Measurements from ENCODE around the gene MAFG. TPM values are rescaled to one million over a fixed set of nuclear protein-coding genes. Genes with fewer than 3 reads are reported as not detected.

The MAFG gene
- total and polyA plus RNA-seq, 2 of the 13 experiments (the other 11 are each of a cell fraction or from before 2014, with no cell fraction given), result 14.5 to 20.0 TPM

DNA sequence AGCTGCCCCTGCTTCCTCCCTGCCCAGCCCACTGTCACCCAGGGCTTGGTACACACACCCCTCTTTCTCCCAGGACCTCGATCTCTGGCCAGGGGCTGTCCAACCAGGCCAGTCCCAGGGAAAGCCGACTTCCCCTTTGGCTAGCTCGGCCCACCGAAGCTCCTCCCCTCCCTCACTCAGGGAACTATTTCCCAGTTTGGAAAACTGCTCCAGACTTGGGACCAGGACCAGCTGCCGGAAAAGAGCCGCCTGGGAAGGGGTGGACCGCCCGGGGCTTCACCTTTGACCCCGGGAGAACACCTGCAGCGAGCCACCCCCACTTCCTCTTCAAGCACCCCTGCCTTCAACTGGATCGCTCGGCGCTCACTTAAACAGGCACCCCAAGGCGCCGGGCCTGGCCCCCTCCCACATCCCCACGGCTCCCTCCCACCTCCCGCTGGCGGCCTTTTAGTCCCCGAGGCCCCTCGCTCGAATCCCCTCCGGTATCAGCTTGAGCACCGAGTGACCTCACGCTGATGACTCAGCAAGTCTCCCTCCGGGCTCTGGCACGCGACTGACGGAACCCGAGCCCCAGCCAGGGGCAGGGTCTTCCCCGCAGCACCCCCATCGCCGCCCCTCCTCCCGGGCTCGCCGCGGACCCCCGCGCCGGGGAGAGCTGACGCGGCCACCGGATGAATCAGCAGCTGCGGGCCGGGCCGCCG, 934 bp downstream of the MAFG start (continued):
- TF ChIP-seq, protein P1, sequence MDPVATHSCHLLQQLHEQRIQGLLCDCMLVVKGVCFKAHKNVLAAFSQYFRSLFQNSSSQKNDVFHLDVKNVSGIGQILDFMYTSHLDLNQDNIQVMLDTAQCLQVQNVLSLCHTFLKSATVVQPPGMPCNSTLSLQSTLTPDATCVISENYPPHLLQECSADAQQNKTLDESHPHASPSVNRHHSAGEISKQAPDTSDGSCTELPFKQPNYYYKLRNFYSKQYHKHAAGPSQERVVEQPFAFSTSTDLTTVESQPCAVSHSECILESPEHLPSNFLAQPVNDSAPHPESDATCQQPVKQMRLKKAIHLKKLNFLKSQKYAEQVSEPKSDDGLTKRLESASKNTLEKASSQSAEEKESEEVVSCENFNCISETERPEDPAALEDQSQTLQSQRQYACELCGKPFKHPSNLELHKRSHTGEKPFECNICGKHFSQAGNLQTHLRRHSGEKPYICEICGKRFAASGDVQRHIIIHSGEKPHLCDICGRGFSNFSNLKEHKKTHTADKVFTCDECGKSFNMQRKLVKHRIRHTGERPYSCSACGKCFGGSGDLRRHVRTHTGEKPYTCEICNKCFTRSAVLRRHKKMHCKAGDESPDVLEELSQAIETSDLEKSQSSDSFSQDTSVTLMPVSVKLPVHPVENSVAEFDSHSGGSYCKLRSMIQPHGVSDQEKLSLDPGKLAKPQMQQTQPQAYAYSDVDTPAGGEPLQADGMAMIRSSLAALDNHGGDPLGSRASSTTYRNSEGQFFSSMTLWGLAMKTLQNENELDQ (CRISPR knock-in tag; IDR thresholded peaks at IDR 0.05; ENCODE audit: borderline replicate concordance), result no peak
- TF ChIP-seq RARG (CRISPR knock-in tag; IDR thresholded peaks at IDR 0.05; ENCODE audit: low read depth) (no peak), JUN (CRISPR knock-in tag; IDR thresholded peaks at IDR 0.05) (no peak), CHCHD3 (CRISPR knock-in tag; IDR thresholded peaks at IDR 0.05) (no peak), MYNN (CRISPR knock-in tag; IDR thresholded peaks at IDR 0.05; ENCODE audit: low read depth) (0 out of 2 replicates have a peak, but pooled peaks have one; percentile 15), ATRX (CRISPR knock-in tag; IDR thresholded peaks at IDR 0.05; ENCODE audit: borderline replicate concordance) (no peak), ATM (IDR thresholded peaks at IDR 0.05; ENCODE audit: borderline replicate concordance) (no peak), SATB2 (CRISPR knock-in tag; IDR thresholded peaks at IDR 0.05) (no peak), MLLT10 (CRISPR knock-in tag; IDR thresholded peaks at IDR 0.05) (no peak), IRF2 (CRISPR knock-in tag; IDR thresholded peaks at IDR 0.05) (peak; percentile 51; the same call in 1 of the 2 replicates), EZH2 (conservative IDR thresholded peaks at IDR 0.05; ENCODE audit: low read depth, low read length) (no peak)
- TF ChIP-seq, protein P2, sequence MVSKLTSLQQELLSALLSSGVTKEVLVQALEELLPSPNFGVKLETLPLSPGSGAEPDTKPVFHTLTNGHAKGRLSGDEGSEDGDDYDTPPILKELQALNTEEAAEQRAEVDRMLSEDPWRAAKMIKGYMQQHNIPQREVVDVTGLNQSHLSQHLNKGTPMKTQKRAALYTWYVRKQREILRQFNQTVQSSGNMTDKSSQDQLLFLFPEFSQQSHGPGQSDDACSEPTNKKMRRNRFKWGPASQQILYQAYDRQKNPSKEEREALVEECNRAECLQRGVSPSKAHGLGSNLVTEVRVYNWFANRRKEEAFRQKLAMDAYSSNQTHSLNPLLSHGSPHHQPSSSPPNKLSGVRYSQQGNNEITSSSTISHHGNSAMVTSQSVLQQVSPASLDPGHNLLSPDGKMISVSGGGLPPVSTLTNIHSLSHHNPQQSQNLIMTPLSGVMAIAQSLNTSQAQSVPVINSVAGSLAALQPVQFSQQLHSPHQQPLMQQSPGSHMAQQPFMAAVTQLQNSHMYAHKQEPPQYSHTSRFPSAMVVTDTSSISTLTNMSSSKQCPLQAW (CRISPR knock-in tag; IDR thresholded peaks at IDR 0.05), result no peak; the same call in 1 of the 2 replicates
- TF ChIP-seq, protein P3, sequence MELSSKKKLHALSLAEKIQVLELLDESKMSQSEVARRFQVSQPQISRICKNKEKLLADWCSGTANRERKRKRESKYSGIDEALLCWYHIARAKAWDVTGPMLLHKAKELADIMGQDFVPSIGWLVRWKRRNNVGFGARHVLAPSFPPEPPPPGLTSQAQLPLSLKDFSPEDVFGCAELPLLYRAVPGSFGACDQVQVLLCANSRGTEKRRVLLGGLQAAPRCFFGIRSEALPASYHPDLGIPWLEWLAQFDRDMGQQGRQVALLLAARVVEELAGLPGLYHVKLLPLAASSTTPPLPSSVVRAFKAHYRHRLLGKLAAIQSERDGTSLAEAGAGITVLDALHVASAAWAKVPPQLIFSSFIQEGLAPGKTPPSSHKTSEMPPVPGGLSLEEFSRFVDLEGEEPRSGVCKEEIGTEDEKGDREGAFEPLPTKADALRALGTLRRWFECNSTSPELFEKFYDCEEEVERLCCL (CRISPR knock-in tag; IDR thresholded peaks at IDR 0.05; ENCODE audit: borderline replicate concordance), result no peak
- TF ChIP-seq, protein P4, sequence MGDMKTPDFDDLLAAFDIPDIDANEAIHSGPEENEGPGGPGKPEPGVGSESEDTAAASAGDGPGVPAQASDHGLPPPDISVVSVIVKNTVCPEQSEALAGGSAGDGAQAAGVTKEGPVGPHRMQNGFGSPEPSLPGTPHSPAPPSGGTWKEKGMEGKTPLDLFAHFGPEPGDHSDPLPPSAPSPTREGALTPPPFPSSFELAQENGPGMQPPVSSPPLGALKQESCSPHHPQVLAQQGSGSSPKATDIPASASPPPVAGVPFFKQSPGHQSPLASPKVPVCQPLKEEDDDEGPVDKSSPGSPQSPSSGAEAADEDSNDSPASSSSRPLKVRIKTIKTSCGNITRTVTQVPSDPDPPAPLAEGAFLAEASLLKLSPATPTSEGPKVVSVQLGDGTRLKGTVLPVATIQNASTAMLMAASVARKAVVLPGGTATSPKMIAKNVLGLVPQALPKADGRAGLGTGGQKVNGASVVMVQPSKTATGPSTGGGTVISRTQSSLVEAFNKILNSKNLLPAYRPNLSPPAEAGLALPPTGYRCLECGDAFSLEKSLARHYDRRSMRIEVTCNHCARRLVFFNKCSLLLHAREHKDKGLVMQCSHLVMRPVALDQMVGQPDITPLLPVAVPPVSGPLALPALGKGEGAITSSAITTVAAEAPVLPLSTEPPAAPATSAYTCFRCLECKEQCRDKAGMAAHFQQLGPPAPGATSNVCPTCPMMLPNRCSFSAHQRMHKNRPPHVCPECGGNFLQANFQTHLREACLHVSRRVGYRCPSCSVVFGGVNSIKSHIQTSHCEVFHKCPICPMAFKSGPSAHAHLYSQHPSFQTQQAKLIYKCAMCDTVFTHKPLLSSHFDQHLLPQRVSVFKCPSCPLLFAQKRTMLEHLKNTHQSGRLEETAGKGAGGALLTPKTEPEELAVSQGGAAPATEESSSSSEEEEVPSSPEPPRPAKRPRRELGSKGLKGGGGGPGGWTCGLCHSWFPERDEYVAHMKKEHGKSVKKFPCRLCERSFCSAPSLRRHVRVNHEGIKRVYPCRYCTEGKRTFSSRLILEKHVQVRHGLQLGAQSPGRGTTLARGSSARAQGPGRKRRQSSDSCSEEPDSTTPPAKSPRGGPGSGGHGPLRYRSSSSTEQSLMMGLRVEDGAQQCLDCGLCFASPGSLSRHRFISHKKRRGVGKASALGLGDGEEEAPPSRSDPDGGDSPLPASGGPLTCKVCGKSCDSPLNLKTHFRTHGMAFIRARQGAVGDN (CRISPR knock-in tag; IDR thresholded peaks at IDR 0.05), result peak; percentile 93
- TF ChIP-seq, protein P5, sequence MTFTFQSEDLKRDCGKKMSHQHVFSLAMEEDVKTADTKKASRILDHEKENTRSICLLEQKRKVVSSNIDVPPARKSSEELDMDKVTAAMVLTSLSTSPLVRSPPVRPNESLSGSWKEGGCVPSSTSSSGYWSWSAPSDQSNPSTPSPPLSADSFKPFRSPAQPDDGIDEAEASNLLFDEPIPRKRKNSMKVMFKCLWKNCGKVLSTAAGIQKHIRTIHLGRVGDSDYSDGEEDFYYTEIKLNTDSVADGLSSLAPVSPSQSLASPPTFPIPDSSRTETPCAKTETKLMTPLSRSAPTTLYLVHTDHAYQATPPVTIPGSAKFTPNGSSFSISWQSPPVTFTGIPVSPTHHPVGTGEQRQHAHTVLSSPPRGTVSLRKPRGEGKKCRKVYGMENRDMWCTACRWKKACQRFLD (CRISPR knock-in tag; IDR thresholded peaks at IDR 0.05; ENCODE audit: borderline replicate concordance), result 0 out of 2 replicates have a peak, but pooled peaks have one; percentile 4
- TF ChIP-seq, protein P6, sequence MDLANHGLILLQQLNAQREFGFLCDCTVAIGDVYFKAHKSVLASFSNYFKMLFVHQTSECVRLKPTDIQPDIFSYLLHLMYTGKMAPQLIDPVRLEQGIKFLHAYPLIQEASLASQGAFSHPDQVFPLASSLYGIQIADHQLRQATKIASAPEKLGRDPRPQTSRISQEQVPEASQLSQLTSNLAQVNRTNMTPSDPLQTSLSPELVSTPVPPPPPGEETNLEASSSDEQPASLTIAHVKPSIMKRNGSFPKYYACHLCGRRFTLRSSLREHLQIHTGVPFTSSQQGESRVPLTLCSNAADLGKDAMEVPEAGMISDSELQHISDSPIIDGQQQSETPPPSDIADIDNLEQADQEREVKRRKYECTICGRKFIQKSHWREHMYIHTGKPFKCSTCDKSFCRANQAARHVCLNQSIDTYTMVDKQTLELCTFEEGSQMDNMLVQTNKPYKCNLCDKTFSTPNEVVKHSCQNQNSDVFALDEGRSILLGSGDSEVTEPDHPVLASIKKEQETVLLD (CRISPR knock-in tag; IDR thresholded peaks at IDR 0.05; ENCODE audit: low read depth), result peak; percentile 36; the same call in 1 of the 2 replicates

Data from HepG2 (cell line).